Gastroesophageal sphincter (tissue), 4 donors: ENCODE measurements around the gene CXCL1. TPM values are rescaled to one million over a fixed set of nuclear protein-coding genes. Genes with fewer than 3 reads are reported as not detected.
"Not testable (repeated sequence)": the region's sequence is repeated elsewhere in the genome, so short reads cannot be mapped to it uniquely, and the experiment has no call there.

Experiments
- ATAC-seq: fragments of 150-250 bp; one replicate; pipeline ENCODE4 v1.9.1; 2016; ENCODE audit warnings: mild to moderate bottlenecking, moderate library complexity
- H3K27ac ChIP-seq, 4 donors: fragments of 200-600 bp; sonication (generic) in 3 of 4; 1 replicate in 3 of 4; 2 replicates in 1 of 4; pipeline ENCODE4 v1.5.1; 2016 to 2019
- H3K27me3 ChIP-seq: fragments of 200-600 bp; sonication (generic); one replicate; pipeline ENCODE4 v1.5.1; 2019
- H3K36me3 ChIP-seq, 2 donors: fragments of 200-600 bp; sonication (generic); one replicate each; pipeline ENCODE4 v1.5.1; 2019; ENCODE audit warnings: control low read depth in 1 of 2
- H3K4me1 ChIP-seq, 3 donors: fragments of 200-600 bp; sonication (generic); 1 replicate in 2 of 3; 2 replicates in 1 of 3; pipeline ENCODE4 v1.5.1; 2016 to 2019; ENCODE audit warnings: control low read depth in 2 of 3
- H3K4me3 ChIP-seq, 2 donors: fragments of 200-600 bp; sonication (generic); one replicate each; pipeline ENCODE4 v1.5.1; 2019; ENCODE audit warnings: mild to moderate bottlenecking in 1 of 2, moderate library complexity in 1 of 2
- H3K9me3 ChIP-seq, 3 donors: fragments of 200-600 bp; sonication (generic); one replicate each; pipeline ENCODE4 v1.5.1; 2017 to 2019; ENCODE audit warnings: control low read depth in 2 of 3
- EP300 ChIP-seq: sonication (generic); formaldehyde crosslinking; IDR thresholded peaks from one replicate; pipeline ENCODE4 v1.6.1; 2017; ENCODE audit warnings: antibody characterized with exemption, mild to moderate bottlenecking
- POLR2A ChIP-seq, 2 donors: fragments of 450-650 bp; IDR thresholded peaks; one replicate each; pipeline ENCODE4 v1.6.1; 2017; ENCODE audit warnings: antibody characterized with exemption in 2 of 2, mild to moderate bottlenecking in 2 of 2, moderate library complexity in 1 of 2
- POLR2AphosphoS5 ChIP-seq: sonication (generic); formaldehyde crosslinking; IDR thresholded peaks from one replicate; pipeline ENCODE4 v1.6.1; 2017; ENCODE audit warnings: antibody characterized with exemption
- WGBS, 2 donors: methylation state at CpG; one replicate each; pipeline ENCODE4 v1.1.5; 2018; ENCODE audit warnings: low coverage in 1 of 2; 5-methylcytosine and 5-hydroxymethylcytosine counted together
- total RNA-seq, 4 donors: library from RNA; depleted of rRNA; stranded (reverse); fragments of >200 nt; gene quantifications; one replicate each; pipeline ENCODE4 v1.1.0, GENCODE V29; 2016
- TF ChIP-seq, protein P1 (sequence below), 4 experiments: fragments of 200-600 bp in 2 of 4; fragments of 450-650 bp in 2 of 4; sonication (generic) in 1 of 4; IDR thresholded peaks; one replicate each; pipeline ENCODE4 v1.5.1; 2017 to 2019; ENCODE audit warnings: antibody characterized with exemption in 4 of 4, mild to moderate bottlenecking in 2 of 4, moderate library complexity in 2 of 4

The CXCL1 gene
- total RNA-seq, 4 donors from 2014 or later: 1.6 to 10.5 (median 3.1) TPM; not detected in 1

DNA sequence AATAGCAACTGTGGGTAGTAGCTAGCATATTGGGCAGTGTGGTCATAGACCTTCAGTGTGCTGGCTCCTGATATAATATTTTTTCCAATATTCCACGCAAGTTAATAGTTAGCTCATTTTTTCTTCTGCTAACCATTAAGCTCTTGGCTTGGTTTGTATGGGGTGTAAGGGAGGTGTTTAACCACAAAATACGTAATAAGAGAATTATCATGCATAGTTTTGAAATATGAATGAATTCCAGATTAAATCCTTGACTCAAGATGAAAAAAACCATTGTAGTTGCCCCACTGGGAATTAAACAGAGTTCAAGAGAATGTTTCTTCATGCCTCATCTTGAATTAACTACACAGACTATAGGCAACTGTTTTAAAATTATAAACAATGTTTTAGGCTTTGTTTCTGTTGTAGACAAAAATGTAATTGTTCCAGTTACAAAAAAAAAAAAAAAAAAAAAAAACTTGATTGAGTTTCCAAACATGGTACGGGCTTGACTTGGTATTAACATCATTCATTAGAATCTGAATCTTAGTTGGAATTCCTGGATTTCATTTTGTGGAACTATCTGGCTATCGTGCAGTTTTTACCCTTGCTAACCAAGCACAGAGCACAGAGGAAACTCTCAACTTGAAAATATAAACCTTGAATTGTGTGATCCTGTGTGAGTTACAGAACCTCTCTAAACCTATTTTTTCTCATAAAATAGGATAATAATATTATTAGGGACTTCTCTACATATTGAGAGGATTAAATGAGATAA is 28.4 kb downstream of the CXCL1 start:
- 41 to 56% methylated on average over 4 of the region's 4 CpGs for WGBS, 2 donors
- no peaks in the 10 kb centered on the region for H3K4me1 ChIP-seq
- H3K36me3 ChIP-seq: no peaks in the 10 kb centered on the region
- ATAC-seq: peak; percentile 72
- H3K4me3 ChIP-seq: no peak overlapping the region
- H3K27ac ChIP-seq: no peak overlapping the region
- TF ChIP-seq POLR2A (IDR thresholded peaks at IDR 0.05) (no peak), EP300 (no peak), POLR2AphosphoS5 (no peak)
- TF ChIP-seq, protein P1, sequence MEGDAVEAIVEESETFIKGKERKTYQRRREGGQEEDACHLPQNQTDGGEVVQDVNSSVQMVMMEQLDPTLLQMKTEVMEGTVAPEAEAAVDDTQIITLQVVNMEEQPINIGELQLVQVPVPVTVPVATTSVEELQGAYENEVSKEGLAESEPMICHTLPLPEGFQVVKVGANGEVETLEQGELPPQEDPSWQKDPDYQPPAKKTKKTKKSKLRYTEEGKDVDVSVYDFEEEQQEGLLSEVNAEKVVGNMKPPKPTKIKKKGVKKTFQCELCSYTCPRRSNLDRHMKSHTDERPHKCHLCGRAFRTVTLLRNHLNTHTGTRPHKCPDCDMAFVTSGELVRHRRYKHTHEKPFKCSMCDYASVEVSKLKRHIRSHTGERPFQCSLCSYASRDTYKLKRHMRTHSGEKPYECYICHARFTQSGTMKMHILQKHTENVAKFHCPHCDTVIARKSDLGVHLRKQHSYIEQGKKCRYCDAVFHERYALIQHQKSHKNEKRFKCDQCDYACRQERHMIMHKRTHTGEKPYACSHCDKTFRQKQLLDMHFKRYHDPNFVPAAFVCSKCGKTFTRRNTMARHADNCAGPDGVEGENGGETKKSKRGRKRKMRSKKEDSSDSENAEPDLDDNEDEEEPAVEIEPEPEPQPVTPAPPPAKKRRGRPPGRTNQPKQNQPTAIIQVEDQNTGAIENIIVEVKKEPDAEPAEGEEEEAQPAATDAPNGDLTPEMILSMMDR (IDR thresholded peaks at IDR 0.05): no peak
- no peaks in the 10 kb centered on the region for H3K27me3 ChIP-seq
- no peaks in the 10 kb centered on the region for H3K9me3 ChIP-seq

DNA sequence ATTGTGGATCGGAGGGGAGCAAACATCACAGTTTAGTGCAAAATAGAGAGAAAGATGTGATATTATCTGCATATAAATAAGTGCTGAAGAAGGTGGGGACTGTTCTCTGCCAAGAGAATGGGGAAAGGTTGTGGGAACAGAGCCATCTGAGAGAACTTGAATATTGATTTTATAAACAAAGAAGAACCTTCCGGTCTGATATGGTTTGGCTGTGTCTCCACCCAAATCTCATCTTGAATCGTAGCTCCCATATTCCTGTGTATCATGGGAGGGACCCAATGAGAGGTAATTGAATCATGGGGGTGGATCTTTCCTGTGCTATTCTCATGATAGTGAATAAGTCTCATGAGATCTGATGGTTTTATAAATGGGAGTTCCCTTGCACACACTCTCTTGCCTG is 30.1 kb downstream of the CXCL1 start:
- H3K4me1 ChIP-seq, H3K27ac ChIP-seq, H3K4me3 ChIP-seq, H3K36me3 ChIP-seq, H3K9me3 ChIP-seq, ATAC-seq, H3K27me3 ChIP-seq: not testable (repeated sequence)
- 59 to 62% methylated on average over 2 to 3 of the region's 3 CpGs for WGBS, 2 donors

DNA sequence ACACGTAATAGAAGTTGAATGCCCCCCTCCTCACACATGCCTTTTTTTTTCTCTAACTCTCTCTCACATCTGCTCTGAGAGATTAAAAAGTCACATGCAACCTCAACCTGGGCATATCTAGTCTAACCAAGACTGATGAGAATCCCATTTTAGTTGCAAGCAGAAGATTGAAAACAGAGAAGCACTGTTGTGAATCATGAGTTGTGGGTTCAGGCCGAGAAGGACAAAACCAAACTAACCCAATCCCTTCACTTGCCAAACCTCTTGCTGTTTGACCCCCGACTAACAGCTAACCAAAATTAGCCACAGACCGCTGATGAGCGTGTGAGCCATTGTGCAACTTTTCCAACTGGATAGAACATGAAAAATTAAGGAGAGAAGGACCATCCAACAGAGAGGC is 31.8 kb downstream of the CXCL1 start:
- TF ChIP-seq, protein P1 (IDR thresholded peaks at IDR 0.05): no peak
- TF ChIP-seq EP300: no peak
- TF ChIP-seq POLR2AphosphoS5: no peak
- TF ChIP-seq POLR2A (IDR thresholded peaks at IDR 0.05): no peak
- no peak for ATAC-seq
- H3K27ac ChIP-seq: no peak overlapping the region
- WGBS, 2 donors: 54 to 89% methylated on average over 2 to 5 of the region's 5 CpGs
- H3K27me3 ChIP-seq: no peaks in the 10 kb centered on the region
- no peaks in the 10 kb centered on the region for H3K4me1 ChIP-seq
- no peaks in the 10 kb centered on the region for H3K36me3 ChIP-seq
- no peaks in the 10 kb centered on the region for H3K9me3 ChIP-seq
- H3K4me3 ChIP-seq: no peak overlapping the region

DNA sequence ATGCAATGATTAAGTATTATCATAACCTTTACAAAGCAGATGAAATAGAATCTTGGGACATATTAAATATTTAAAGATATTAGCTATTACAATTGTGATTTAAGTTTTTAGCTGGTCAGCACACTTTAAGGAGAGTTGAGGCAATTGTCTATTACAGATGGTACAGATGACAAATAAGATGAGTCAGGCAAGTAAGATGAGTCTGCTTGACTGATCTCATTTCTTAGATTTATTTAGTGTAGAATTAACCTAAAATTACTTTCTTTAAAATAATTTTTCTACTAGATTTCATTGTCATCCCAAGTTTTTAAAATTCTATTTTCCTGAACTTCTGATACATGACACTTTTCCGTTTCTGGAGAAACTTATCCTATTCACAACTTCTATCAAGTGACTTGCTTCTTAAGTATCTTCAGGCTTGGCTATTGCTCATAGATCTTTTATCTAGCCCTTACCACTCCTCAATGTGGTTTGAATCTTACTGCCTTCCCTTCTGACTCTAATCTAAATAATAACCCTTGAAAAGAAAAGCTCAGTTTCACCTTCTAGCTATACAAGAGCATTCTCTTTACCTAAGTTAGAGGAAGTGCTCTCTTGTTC is 32.9 kb downstream of the CXCL1 start:
- H3K27me3 ChIP-seq: no peaks in the 10 kb centered on the region
- 73 to 77% methylated on average over 1 of the region's 1 CpG for WGBS, 2 donors
- no peak for ATAC-seq

DNA sequence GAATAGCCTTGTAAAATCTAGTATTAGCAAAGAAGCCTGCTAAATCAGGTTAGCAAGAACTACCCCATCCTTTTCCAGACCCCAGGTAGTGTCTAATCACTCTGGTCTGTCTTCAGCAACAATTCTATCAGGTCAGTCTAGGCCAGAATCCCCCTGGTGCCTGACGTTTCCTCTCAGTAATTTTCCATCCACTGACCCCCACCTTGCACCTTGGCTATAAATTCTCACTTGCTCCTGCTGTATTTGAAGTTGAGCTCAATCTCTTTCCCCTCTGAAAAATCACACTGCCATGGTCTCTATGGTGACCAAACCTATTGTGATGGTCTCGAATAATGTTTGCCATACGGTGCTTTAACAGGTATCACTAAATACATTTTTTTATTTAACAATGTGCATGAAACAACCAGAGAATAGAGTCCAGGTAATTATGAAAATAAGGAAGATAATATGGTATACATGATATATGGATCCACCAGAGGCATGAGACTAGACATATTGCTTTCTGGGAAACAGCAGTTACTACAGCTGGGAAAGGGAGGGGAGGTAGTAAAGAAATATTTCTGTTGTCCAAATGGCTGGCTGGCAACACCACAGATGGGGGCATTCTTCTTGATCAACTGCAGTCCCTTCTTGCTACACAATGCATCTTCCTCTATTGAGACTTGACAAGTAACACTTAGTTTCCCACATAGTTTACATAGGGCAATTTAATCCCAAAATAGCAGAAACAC is 33.8 kb downstream of the CXCL1 start:
- Histone ChIP-seq H3K36me3 (no peaks in the 10 kb centered on the region), H3K4me1 (no peaks in the 10 kb centered on the region), H3K27ac (no peak overlapping the region), H3K9me3 (no peaks in the 10 kb centered on the region), H3K4me3 (no peak overlapping the region), H3K27me3 (no peaks in the 10 kb centered on the region)
- no peak for TF ChIP-seq EP300
- ATAC-seq: no peak
- 45 to 68% methylated on average over 3 of the region's 3 CpGs for WGBS, 2 donors

More for the DNA sequence above, 32.9 kb downstream of the CXCL1 start:
- Histone ChIP-seq H3K36me3 (no peaks in the 10 kb centered on the region), H3K4me1 (no peaks in the 10 kb centered on the region), H3K9me3 (no peaks in the 10 kb centered on the region), H3K27ac (no peak overlapping the region), H3K4me3 (no peak overlapping the region)
- TF ChIP-seq EP300 (no peak), POLR2AphosphoS5 (no peak), POLR2A (IDR thresholded peaks at IDR 0.05) (no peak)
- TF ChIP-seq, protein P1 (IDR thresholded peaks at IDR 0.05): no peak
